HepG2 (cell line): ENCODE measurements around the gene SMIM1. TPM values are rescaled to one million over a fixed set of nuclear protein-coding genes. Genes with fewer than 3 reads are reported as not detected.

Experiments
- CBX2 ChIP-seq, 2 experiments: fragments of 200-600 bp in 1 of 2; sonication (generic); formaldehyde crosslinking in 1 of 2; IDR thresholded peaks; 2 replicates each; pipeline versions ENCODE4 v1.7.0 to v1.8.1; 2018 to 2022; ENCODE audit warnings: low read depth in 2 of 2, low read length in 1 of 2, mild to moderate bottlenecking in 1 of 2, missing genetic modification reagents in 1 of 2
- CHD4 ChIP-seq: fragments of 200-600 bp; sonication (generic); IDR thresholded peaks from 2 replicates; pipeline ENCODE4 v1.7.0; 2017; ENCODE audit warnings: mild to moderate bottlenecking, low read length, borderline replicate concordance
- CREB1 ChIP-seq, 2 experiments: fragments of 450-650 bp in 1 of 2; IDR thresholded peaks; 2 replicates each; pipeline ENCODE4 v1.6.1; 2016 to 2017; ENCODE audit warnings: control low read depth in 1 of 2, mild to moderate bottlenecking in 1 of 2, missing compliant biosample characterization in 1 of 2, missing genetic modification characterization in 1 of 2
- ELK4 ChIP-seq: sonication (generic); formaldehyde crosslinking; IDR thresholded peaks from 2 replicates; pipeline ENCODE4 v1.9.0; 2021; ENCODE audit warnings: missing genetic modification reagents, borderline replicate concordance
- GATAD1 ChIP-seq: IDR thresholded peaks from 2 replicates; pipeline ENCODE4 v1.6.1; 2016; ENCODE audit warnings: missing genetic modification reagents, missing compliant biosample characterization
- GFI1 ChIP-seq: sonication (generic); formaldehyde crosslinking; IDR thresholded peaks from 2 replicates; pipeline ENCODE4 v1.5.0; 2020; ENCODE audit warnings: missing genetic modification reagents, mild to moderate bottlenecking, borderline replicate concordance
- GMEB1 ChIP-seq: sonication (generic); formaldehyde crosslinking; IDR thresholded peaks from 2 replicates; pipeline ENCODE4 v1.5.1; 2020; ENCODE audit warnings: missing genetic modification reagents, mild to moderate bottlenecking, borderline replicate concordance
- HDAC1 ChIP-seq: sonication (generic); formaldehyde crosslinking; IDR thresholded peaks from 2 replicates; pipeline ENCODE4 v1.5.1; 2020; ENCODE audit warnings: mild to moderate bottlenecking, missing genetic modification reagents
- HES4 ChIP-seq: sonication (generic); formaldehyde crosslinking; IDR thresholded peaks from 2 replicates; pipeline ENCODE4 v1.9.0; 2021; ENCODE audit warnings: mild to moderate bottlenecking, missing genetic modification reagents, borderline replicate concordance
- JUNB ChIP-seq: sonication (generic); formaldehyde crosslinking; IDR thresholded peaks from 2 replicates; pipeline ENCODE4 v1.8.0; 2022; ENCODE audit warnings: missing genetic modification reagents, mild to moderate bottlenecking, borderline replicate concordance
- MAFG ChIP-seq: sonication (generic); formaldehyde crosslinking; IDR thresholded peaks from 2 replicates; pipeline ENCODE4 v1.5.1; 2020; ENCODE audit warnings: mild to moderate bottlenecking, missing genetic modification reagents
- MEIS2 ChIP-seq: sonication (generic); formaldehyde crosslinking; IDR thresholded peaks from 2 replicates; pipeline ENCODE4 v1.9.0; 2021; ENCODE audit warnings: mild to moderate bottlenecking, missing genetic modification reagents
- SIN3A ChIP-seq: IDR thresholded peaks from 2 replicates; pipeline ENCODE4 v1.6.1; 2011; ENCODE audit warnings: low read depth, mild to moderate bottlenecking, control low read depth, low read length, borderline replicate concordance
- ZFP36 ChIP-seq: fragments of 150-350 bp; IDR thresholded peaks from 2 replicates; pipeline ENCODE4 v1.6.1; 2018; ENCODE audit warnings: borderline replicate concordance, low read length, low read depth; ENCODE audit not compliant: partially characterized antibody
- ZNF136 ChIP-seq: sonication (generic); formaldehyde crosslinking; IDR thresholded peaks from 2 replicates; pipeline ENCODE4 v1.8.1; 2022; ENCODE audit warnings: low read depth, mild to moderate bottlenecking, moderate library complexity, missing genetic modification reagents
- ZNF138 ChIP-seq: sonication (generic); formaldehyde crosslinking; IDR thresholded peaks from 2 replicates; pipeline ENCODE4 v1.5.0; 2020; ENCODE audit warnings: mild to moderate bottlenecking, low read depth, missing genetic modification reagents
- ZNF24 ChIP-seq: fragments of 450-650 bp; IDR thresholded peaks from 2 replicates; pipeline ENCODE4 v1.6.1; 2017; ENCODE audit warnings: antibody characterized with exemption, mild to moderate bottlenecking
- ZNF275 ChIP-seq: sonication (generic); formaldehyde crosslinking; IDR thresholded peaks from 2 replicates; pipeline ENCODE4 v1.8.0; 2022; ENCODE audit warnings: missing genetic modification reagents, mild to moderate bottlenecking, inconsistent platforms, borderline replicate concordance
- ZNF512 ChIP-seq: sonication (generic); formaldehyde crosslinking; IDR thresholded peaks from 2 replicates; pipeline ENCODE4 v1.4.0; 2020; ENCODE audit warnings: mild to moderate bottlenecking, missing genetic modification reagents
- ZNF558 ChIP-seq: sonication (generic); formaldehyde crosslinking; IDR thresholded peaks from 2 replicates; pipeline ENCODE4 v1.9.0; 2022; ENCODE audit warnings: mild to moderate bottlenecking, missing genetic modification reagents, borderline replicate concordance
- ZNF644 ChIP-seq: IDR thresholded peaks from 2 replicates; pipeline ENCODE4 v1.6.1; 2016; ENCODE audit warnings: low read depth
- ZNF780A ChIP-seq: sonication (generic); formaldehyde crosslinking; IDR thresholded peaks from 2 replicates; pipeline ENCODE4 v1.8.0; 2022; ENCODE audit warnings: mild to moderate bottlenecking, missing genetic modification reagents, moderate library complexity
- ZSCAN30 ChIP-seq: sonication (generic); formaldehyde crosslinking; IDR thresholded peaks from 2 replicates; pipeline ENCODE4 v1.5.0; 2020; ENCODE audit warnings: mild to moderate bottlenecking, missing genetic modification reagents
- polyA plus RNA-seq, 8 experiments: library from polyadenylated mRNA; depleted of rRNA in 3 of 8; stranded (reverse) in 7 of 8; unstranded in 1 of 8; fragments of >200 nt; fragmentation: Illumina TruSeq in 4 of 8; extraction: Trizol in 4 of 8; gene quantifications; 2 replicates each; pipeline versions ENCODE4 v1.2.1 to v1.2.3, GENCODE V29; 2011 to 2016; ENCODE audit warnings: low read depth in 4 of 8, missing spikeins in 1 of 8, mixed read lengths in 1 of 8; ENCODE audit not compliant: insufficient read depth in 1 of 8
- total RNA-seq, 5 experiments: library from RNA; depleted of rRNA; stranded (reverse); fragments of >200 nt; fragmentation: Illumina TruSeq; extraction: Trizol; gene quantifications; 2 replicates each; pipeline ENCODE4 v1.2.3, GENCODE V29; 2016; ENCODE audit warnings: low read depth in 1 of 5

SMIM1 gene
- total and polyA plus RNA-seq, 2 of the 13 experiments (the other 11 are each of a cell fraction or from before 2014, with no cell fraction given) = 12.4 to 56.3 TPM

GRCh38 chr1:3796215-3797061 lies 23.9 kb downstream of the SMIM1 start, which contains the start of gene LRRC47 (continued):
- TF ChIP-seq ZNF275 (no peak), ZNF136 (CRISPR knock-in tag) (no peak), MAFG (CRISPR knock-in tag) (no peak), MEIS2 (peak; percentile 58; the same call in 1 of the 2 replicates), ZNF512 (CRISPR knock-in tag) (no peak), SIN3A (peak; percentile 73; the same call in 1 of the 2 replicates), CREB1 (IDR thresholded peaks at IDR 0.05) (peak; percentile 31; the same call in 1 of the 2 replicates), CREB1 (CRISPR knock-in tag; IDR thresholded peaks at IDR 0.05) (peak; percentile 89), ZNF24 (no peak), HDAC1 (CRISPR knock-in tag) (peak; percentile 94), GFI1 (peak; percentile 28; the same call in 1 of the 2 replicates), GATAD1 (peak; percentile 97), CBX2 (IDR thresholded peaks at IDR 0.05; ENCODE audit: low read depth, low read length) (no peak), CBX2 (CRISPR knock-in tag; IDR thresholded peaks at IDR 0.05; ENCODE audit: low read depth) (no peak), ZNF780A (CRISPR knock-in tag) (no peak), GMEB1 (CRISPR knock-in tag) (peak; percentile 73; the same call in 1 of the 2 replicates), ZFP36 (no peak), HES4 (no peak), ZNF644 (peak; percentile 12; the same call in 1 of the 2 replicates), ELK4 (CRISPR knock-in tag) (no peak; the same call in 1 of the 2 replicates), JUNB (CRISPR knock-in tag) (no peak), ZNF138 (CRISPR knock-in tag) (no peak), ZNF558 (no peak; the same call in 1 of the 2 replicates), CHD4 (no peak), ZSCAN30 (no peak)
